ENCODE results near the gene TRPV5.
A peak's percentile ranks its signal among the peaks of the same experiment; 100 is the strongest.

The TRPV5 gene

DNA sequence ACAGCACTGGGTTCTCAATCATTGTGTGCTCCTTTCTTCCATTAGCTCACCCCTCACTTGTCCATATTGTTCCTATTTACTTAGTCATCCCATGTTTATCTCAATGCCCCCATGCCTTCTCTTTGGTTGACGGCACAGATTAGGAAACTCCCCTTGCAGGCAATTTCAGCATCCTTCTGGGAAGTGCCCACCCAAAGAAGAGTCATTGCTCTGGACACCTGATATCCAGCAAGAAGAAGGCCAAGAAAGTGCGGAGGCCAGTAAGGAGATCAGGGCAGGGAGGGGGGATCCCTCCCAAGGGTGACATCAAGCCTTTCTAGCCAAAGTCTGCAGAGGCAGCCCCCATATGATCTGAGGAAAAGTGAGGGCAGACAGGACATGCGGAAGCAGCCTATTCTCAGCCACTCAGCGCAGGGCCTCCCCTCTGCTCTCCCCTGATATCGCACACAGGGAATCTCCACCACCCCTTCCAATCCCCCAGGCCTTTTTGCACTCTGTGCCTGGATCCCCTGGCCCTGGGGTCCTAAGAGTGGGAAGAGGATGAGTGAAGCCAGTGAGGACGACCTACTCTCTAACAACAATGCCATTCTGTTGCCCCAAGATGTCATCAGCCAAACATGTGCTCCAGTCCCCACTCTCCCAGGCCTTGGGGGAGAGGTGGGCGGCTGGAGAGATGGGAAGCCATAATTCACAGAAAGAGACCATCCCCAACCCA lies 49.8 kb downstream of the TRPV5 start:
- DNase-seq = no peak

DNA sequence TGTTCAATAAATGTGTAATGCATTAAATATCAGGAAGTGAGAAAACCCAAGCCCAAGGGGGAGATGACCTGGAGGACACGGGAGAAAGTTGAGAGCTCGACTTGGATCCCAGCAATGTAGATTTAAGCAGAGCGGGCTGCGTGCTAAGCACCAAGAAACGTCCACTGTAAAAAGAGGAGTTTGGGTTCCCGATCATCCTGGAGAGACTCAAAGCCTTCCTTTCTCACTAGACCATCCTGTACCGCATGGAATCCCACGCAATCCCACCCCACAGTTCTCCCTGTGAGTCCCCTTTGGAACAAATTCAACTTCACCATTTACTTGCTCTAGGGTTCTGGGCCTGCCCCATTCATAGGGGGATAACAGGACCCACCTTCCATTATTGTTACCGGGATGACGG lies 50.4 kb downstream of the TRPV5 start:
- no peak for DNase-seq

DNA sequence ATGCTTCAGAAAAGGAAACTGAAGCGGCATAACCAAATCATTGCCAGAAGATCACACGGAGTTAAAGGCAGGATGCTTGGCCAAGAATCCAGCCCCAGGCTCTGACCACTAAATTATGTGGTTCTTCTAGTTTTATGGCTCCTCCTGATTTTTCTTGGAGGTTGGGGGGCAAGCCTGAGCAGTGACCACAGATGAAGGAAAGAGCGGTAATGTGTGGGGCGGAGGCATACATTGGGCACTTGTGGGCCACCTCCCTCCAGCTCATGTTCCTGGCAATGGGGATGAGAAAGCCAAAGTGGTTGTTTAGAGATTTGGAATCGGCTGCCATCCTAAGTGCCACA lies 51.2 kb downstream of the TRPV5 start:
- no peak for DNase-seq

DNA sequence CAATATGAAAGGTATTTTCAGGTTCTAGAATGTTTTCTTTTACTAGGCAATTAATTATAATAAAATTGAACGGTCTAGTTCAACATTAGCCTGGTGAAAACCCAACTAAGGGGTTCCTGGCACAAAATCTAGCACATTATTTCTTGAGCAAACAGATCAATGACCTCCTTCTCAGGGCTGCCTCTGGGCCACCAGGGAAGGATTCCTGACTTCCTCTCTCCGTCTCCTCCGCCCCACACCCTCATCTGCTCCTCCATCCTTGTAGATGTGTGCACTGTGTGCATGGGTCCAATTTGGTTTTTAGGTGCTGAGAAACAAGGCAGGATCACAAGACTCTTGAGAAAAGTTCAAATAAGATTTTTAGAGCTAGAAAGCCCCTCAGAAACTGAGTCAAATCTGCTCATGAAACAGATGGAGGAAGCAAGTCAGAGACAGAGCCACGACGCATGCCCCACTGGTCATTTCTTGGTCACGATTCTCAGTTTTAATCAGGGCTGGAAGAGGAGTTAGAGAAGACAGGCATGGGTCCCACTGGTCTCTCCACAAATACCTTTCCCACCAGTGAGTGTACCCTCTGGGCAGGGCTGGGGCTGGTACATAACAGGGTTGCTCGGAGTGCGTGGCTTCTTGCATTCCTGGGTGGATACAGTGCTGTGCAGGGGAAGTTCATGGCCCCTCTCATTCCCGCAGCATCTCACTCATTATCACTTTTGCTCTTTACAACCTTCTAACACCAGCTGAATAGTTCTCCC lies 51.8 kb downstream of the TRPV5 start:
- no peak for DNase-seq

DNA sequence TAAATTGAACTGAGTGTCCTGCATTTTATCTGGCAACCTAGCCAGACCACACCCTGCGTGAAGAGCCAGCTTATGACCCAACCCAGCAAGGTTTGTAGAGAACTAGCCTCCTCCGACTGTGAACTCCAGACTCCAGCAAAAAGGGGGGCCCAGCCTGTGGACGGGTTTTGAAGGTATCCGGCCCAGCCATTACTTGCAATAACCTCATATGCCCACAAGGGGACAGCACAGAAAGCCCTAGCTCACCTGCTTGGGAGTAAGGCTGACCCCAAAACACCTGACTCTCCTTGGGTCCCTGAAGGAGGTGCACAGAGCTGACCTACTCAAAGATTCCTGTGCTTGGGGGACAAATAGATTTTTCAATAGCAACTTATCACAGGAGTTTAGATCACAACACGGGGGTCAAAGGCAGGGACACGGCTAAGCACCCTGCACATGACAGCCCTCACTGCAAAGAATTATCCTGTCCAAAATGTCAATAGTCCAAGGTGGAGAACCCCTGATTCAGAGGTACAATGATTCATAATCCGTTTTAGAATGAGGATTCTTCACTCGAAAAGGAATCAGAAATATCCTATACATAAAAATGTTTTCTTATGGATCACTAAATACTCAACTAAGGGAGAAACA lies 52.6 kb downstream of the TRPV5 start:
- DNase-seq = peak; percentile 3

DNA sequence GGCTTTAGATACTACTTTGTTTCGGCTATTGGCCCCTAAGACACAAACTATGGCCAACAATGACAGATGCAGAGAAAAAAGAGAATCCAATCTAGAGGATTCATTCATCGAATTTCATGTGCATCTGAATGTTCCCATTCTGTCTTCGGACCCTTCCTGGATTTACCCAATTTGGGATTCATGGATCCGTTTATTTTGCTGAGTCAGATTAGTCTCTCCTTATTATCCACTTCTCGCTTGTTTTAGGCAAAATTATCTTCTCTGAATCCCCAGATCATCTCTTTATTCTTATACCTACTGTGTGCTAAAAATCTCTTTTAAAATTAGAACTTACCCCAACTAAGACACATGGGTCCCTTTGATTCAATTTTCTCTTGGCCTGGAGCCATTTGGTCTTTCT lies 54.5 kb downstream of the TRPV5 start:
- DNase-seq = no peak

DNA sequence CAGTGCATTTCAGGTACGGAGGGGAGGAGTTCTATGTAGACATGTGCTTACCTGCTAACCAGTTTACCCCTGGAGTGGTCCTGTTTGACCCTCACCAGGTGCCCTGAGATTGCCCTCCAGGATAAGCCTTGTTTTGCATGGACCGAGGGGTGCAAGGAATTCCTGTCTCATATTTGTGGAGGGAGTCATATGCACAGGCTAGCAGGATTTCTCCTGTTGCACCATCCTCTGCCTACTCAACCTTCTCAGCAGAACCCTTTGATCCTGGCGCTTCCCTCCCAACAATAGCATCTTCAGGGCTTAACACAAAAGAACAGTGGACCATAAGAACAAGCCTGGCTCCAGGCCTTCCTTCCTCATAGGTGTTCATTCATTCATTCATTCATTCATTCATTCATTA lies 55.2 kb downstream of the TRPV5 start:
- DNase-seq = no peak

DNA sequence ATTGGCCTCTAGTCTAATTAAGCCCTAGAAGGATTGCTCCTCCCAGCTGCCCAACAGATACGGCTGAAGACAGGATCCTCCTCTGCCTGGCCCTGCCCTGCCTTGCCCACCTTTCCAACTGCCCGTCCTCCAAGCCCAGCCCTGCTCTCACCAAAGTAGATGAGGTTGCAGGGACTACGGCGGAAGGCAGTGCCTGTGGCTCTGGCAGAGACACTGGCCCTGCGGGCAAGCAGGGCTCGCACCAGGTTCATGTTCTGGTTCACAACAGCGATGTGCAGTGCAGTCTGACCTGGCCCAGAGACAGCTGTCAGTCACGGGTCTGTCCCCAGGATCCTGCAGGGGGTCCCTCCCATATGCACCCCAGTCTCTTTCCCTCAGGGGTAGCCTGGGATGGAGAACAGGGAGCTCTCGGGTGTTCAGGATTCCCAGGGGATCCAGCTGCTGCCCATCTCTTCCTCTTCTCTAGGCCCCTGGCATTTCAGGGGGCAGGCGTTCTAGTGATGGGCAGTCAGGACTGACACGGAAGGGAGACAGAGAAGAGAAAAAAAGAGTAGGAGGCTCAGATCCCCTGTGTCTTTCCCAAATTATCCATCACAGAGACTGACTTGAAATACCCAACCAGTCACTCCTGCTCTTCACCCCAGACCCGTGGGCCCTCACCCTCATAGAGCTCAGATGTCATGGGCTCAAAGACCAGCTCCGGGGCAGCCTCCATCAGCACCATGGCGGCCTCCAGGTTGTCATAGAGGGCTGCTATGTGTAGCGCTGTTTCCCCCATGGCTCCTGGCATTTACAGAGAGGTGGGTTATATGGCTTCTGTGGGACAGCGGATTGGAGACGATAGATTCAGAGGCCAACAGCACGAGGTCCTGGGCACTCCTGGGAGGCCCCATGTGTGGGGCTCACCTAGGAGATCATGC lies 56.3 kb downstream of the TRPV5 start:
- no peak for DNase-seq

DNA sequence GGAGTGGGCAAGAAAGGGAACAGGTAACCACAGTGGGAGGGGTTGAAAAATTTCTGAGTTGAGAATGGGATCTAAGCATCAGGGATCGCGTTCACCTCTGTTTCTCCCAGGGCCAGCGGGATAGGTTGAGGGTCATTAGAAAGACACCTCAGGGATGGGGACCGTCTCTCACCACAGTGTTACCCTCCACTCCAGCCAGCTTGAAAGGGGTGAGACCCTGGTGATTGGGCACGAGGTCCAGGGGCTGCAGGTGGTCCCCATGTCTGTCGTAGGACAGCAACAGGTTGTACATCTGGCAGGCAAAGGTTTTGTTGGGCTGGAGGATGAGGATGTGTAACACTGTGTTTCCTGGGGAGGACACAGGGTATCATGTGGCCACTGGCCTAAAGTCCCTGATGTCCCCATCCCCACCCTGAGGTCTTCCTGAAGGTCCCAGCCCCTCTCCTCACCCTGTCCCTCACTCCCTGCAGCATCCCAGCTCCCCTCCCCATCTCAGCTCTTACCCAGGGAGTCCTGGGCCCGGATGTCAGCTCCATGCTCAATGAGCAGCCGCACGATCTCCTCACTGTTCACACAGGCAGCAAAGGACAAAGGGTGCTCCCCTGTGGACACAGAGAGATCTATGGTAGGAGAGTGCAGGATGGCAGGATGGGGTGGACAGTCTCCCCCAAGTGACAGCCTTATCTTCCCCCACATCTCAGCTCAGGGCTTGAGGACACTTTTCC lies 57.1 kb downstream of the TRPV5 start:
- no peak for DNase-seq

DNA sequence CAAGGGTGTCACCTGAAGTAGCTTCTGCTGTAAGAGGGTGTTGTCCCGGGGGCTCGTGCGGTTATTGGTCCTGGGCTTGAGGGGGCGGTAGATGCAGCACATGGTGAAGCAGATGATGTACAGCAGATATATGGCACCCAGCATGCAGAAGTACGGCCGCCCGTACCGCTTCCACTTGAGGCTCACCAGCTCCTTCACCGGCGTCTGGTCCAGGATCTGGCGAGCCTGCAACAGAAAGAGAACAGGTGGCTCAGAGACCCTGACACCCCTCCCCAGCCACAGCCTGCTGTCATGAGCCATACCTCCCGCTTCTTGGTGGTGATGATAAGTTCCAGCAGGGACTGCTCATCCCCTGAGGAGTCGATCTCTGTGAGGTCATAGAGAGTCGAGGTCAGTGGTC lies 58.1 kb downstream of the TRPV5 start:
- DNase-seq = no peak

DNA sequence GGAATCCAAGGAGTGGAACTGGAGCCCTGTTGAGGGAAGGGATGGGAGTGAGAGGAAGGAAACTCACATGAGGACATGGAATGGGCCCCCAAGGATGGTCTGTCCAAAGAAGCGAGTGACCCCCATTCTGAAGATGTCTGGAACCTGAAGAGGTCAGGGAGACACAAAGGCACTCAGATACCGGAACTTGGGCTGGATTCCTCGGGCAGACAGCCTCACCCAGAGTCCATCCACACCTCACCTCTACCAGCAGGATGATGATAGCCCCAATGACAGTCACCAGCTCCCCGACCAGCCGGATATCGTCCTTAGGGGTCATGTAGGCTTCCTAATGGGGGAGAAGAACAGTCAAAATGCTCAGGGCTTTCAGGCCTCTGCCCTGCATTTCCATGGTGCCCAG lies 58.7 kb downstream of the TRPV5 start:
- no peak for DNase-seq

DNA sequence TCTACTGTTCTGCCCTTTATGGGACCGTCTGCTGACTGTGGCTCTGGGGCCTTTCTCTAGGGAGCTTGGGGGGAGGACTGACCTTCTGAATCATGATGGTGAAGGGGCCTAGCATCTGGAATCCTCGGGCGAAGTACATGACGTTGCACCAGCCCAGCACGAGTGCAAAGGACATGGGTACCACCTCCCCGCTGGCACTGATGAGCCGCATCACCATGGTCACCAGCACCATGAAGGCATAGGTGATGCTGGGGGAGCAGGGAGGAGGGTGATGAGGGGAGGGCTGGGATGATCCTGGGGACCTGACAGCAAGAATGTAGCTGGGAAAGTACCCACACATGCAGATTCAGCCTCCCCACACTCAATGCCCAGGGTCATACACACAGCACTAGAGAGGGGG lies 59.1 kb downstream of the TRPV5 start:
- DNase-seq = no peak

DNA sequence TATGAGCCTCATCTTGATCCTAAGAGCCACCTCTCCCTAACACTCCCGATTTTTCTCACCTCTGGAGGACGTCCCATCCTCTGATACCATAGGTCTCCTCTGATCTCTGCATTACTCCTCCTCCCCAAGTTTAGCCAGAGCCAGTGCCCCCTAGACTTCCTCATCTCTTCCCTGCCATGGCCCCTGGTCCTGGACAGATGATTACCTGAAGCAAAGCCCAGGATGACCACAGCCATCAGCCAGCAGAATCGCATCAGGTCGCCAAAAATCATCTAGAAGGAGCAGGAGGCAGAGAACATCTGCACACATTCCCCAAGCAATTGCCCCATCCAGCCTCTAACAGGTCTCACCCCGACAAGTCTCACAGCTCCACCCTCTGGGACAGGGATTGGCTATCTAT lies 59.7 kb downstream of the TRPV5 start:
- no peak for DNase-seq

DNA sequence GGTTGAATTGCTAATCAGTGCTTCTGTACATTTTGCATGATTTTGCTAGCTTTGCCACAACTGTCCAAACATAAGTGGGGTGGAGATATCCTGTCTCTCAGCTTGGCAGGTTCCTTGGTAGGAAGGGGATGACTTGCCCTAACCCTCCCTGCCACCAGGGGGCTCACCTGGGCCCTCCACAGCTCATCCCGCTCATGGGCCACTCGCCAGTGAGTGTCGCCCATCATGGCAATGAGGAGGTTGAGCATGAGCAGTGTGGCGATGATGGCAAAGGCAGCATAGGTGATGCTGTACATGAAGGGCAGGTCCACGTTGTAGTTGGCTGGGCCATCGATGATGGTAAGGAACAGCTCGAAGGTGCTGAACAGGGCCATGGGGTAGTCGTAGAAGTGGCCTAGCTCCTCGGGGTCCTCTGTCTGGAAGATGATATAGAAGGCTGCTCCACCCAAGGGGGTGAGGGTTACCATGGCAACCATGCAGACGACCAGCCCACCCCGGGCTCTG lies 60.2 kb downstream of the TRPV5 start:
- peak; percentile 4 for DNase-seq

DNA sequence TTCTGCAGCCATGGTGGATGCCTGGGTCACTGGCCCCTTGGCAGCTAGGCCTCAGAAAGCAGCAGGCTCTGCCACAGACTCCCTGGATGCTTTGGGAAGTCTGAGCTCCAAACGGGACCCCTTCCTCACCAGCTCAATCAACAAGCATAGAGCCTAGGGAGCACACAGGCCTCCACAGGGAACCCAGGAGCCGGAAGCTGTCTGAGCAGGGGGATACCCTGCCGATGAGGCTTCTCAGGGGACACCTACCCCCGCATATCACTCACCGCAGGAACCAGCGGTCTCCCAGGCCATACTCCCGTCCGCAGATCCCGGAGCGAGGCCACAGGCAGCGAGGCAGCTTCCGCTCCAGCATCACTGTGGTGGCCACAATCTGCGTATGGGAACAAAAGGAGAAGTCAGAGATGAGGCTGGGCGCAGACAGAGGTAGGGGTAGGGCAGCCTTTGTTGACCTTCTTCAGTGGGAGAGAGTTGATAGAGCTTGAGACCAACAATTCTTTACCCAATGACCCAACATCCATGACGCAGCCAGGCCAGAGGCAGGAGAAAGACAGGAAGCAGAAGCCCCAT lies 61.4 kb downstream of the TRPV5 start:
- DNase-seq = peak; percentile 19

DNA sequence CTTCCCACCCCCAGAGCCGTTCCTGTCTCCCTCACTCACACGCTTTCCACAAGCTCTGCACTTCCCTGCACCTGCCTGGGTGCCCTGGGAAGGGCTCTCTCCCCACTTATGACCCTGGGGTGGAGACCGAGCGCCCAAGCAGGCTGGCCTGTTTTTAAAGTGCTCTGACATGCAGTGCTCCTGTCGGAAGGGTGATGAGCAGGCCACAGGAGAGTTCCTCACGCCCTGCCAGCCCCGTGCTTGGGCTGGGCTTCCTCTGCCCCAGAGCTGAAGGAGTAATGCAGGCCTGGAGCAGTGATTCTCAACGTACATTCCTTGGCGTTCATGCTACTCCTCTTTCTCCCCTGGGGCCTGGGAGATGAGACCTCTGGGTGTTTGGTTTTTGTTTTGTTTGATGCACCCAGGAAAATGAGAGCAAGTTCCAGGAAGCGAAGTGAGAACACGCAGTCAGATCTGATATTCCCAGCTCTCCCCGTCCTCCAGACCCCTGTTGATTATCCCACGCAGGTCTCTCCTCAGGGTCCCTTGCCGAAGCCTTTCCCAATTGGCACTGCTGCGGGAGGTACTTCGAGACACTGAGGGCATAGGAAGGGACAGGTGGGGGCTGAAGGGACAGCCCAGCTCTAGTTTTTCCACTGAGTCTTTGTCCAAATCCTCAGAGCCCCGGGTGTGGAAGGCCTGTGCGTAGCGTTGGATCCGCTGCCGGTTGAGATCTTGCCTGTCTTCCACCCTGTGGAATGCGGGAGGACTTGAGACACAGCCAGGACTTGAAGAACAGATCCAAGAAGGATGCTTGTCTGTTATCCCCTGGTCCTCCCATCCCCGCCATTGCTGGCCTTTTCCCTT lies 62.1 kb downstream of the TRPV5 start:
- no peak for DNase-seq

DNA sequence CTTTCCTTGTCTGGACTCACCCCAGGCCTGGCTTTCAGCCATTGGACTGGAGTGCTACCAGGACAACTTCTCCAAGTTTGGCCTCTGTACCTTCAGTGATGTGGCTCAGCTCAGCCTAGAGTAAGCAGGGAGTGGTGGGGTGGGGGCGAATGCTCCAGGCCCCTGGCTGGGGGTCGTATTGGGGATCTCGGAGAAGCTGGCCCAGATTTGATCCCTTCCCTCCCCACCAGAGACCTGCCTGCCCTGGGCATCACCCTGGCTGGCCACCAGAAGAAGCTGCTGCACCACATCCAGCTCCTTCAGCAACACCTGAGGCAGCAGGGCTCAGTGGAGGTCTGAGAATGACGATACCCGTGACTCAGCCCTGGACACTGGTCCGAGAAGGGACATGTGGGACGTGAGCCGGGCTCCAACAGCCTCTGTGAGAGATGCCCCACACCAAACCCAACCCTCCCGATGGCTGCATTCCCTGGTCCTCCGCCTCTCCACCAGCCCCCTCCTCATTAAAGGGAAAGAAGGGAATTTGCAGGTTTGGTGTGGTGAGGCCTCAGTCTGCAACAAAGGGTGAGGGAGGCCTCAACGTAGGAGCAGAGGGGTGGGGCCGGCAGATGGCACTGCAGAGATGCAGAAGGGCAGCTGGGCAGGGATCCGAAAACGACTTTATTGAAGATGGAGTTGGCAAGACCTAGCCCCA lies 62.8 kb downstream of the TRPV5 start:
- DNase-seq = no peak

DNA sequence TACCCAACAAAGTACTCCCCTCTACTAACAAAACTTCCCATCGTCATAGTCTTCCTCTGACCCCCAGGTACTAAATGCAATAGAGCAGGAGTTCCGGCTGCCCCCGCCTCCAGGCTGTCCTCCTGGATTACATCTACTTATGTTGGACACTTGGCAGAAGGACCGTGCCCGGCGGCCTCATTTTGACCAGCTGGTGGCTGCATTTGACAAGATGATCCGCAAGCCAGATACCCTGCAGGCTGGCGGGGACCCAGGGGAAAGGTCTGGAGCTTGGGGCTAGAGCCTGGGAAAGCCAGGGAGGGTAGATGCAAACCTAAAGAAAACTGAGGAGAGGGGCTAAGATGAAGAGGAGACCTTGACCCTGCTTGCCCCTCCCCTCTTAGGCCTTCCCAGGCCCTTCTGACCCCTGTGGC lies 63.4 kb downstream of the TRPV5 start:
- DNase-seq = no peak

DNA sequence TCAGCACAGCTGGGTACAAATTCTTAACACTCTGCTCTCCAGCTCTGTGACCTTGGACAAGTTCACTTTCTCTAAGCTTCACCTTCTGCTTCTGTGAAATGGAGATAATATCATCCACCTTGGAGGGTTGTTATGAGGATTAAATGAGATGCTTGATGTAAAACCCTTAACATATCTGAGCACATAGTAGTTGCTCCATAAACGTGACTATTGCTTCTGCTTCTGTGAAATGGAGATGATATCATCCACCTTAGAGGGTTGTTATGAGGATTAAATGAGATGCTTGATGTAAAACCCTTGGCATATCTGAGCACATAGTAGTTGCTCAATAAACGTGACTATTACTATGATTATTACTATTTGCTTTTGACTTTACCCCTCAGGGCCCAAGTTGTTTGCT lies 64.1 kb downstream of the TRPV5 start:
- no peak for DNase-seq

DNA sequence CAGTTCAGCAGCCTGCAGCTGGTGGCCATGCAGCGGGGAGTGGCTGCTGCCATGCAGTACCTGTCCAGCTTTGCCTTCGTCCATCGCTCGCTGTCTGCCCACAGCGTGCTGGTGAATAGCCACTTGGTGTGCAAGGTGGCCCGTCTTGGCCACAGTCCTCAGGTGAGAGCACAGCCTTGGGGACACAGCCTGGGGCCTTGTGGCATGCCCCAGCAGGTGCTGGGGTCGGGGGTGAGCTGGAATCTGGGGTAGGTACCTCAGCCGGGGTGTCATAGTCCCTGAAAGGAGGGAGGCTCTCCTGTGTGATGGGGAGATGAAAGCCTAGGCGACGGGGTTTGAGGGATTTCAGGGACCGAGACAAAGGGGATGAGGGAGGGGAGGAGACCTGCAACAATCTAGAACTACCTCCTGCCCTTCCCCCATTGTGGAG lies 64.5 kb downstream of the TRPV5 start:
- no peak for DNase-seq
